Neural cell (in vitro differentiated cells): ENCODE data around the gene RECK.

Experiments
- EP300 ChIP-seq: fragments of 450-650 bp; conservative IDR thresholded peaks from 2 replicates; pipeline ENCODE4 v1.6.1; 2014; ENCODE audit warnings: antibody characterized with exemption, mild to moderate bottlenecking, moderate library complexity; ENCODE audit not compliant: poor library complexity, severe bottlenecking
- TF ChIP-seq, protein P1 (sequence below): fragments of 450-650 bp; IDR thresholded peaks from 2 replicates; pipeline ENCODE4 v1.5.1; 2014; ENCODE audit warnings: antibody characterized with exemption, mild to moderate bottlenecking, moderate library complexity; ENCODE audit not compliant: poor library complexity, severe bottlenecking

- TF ChIP-seq, protein P1, sequence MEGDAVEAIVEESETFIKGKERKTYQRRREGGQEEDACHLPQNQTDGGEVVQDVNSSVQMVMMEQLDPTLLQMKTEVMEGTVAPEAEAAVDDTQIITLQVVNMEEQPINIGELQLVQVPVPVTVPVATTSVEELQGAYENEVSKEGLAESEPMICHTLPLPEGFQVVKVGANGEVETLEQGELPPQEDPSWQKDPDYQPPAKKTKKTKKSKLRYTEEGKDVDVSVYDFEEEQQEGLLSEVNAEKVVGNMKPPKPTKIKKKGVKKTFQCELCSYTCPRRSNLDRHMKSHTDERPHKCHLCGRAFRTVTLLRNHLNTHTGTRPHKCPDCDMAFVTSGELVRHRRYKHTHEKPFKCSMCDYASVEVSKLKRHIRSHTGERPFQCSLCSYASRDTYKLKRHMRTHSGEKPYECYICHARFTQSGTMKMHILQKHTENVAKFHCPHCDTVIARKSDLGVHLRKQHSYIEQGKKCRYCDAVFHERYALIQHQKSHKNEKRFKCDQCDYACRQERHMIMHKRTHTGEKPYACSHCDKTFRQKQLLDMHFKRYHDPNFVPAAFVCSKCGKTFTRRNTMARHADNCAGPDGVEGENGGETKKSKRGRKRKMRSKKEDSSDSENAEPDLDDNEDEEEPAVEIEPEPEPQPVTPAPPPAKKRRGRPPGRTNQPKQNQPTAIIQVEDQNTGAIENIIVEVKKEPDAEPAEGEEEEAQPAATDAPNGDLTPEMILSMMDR = no peak
- TF ChIP-seq EP300 = no peak
Measured at GRCh38 chr9:36169708-36170107, 133.0 kb downstream of the RECK start.
